ENCODE data around the gene CDCA4.
"Not testable (repeated sequence)": the region's sequence is repeated elsewhere in the genome, so short reads cannot be mapped to it uniquely, and the experiment has no call there.

CDCA4 gene

GRCh38 chr14:105020815-105021655 lies at the start of gene CDCA4:
CDCA4 (minus strand) TSS chr14:105021083; CDS start chr14:105011929, 9,154 bp downstream.
- peak; percentile 100 for DNase-seq

- no peak for DNase-seq
Observed at GRCh38 chr14:105069871-105070759, 49.2 kb upstream of the CDCA4 start.

- DNase-seq: no peak
Observed at GRCh38 chr14:105069522-105069870, 48.6 kb upstream of the CDCA4 start.

GRCh38 chr14:105068818-105069217 lies 47.9 kb upstream of the CDCA4 start:
- DNase-seq: no peak

GRCh38 chr14:105067969-105068301 lies 47.1 kb upstream of the CDCA4 start:
- no peak for DNase-seq

GRCh38 chr14:105067140-105067968 lies 46.5 kb upstream of the CDCA4 start:
- no peak for DNase-seq

- no peak for DNase-seq
Observed at GRCh38 chr14:105066240-105067071, 45.6 kb upstream of the CDCA4 start.

GRCh38 chr14:105065280-105066228 lies 44.7 kb upstream of the CDCA4 start, which contains the start of gene GPR132:
GPR132 (minus strand) TSS chr14:105065430; CDS start chr14:105055420, 10,010 bp downstream.
- DNase-seq: no peak

GRCh38 chr14:105064721-105065143 lies 43.8 kb upstream of the CDCA4 start:
- DNase-seq: no peak

- no peak for DNase-seq
Observed at GRCh38 chr14:105064001-105064400, 43.1 kb upstream of the CDCA4 start.

- not testable (repeated sequence) for DNase-seq
Observed at GRCh38 chr14:105063506-105063905, 42.6 kb upstream of the CDCA4 start.

- DNase-seq: no peak
Observed at GRCh38 chr14:105063056-105063455, 42.2 kb upstream of the CDCA4 start.

GRCh38 chr14:105062048-105062433 lies 41.2 kb upstream of the CDCA4 start:
- DNase-seq: no peak

- no peak for DNase-seq
Observed at GRCh38 chr14:105061428-105062047, 40.7 kb upstream of the CDCA4 start.

GRCh38 chr14:105060751-105061427 lies 40.0 kb upstream of the CDCA4 start:
- no peak for DNase-seq

GRCh38 chr14:105059925-105060565 lies 39.2 kb upstream of the CDCA4 start:
- DNase-seq: no peak

- peak; percentile 43 to 78 for DNase-seq
Observed at GRCh38 chr14:105059035-105059924, 38.4 kb upstream of the CDCA4 start.

GRCh38 chr14:105058521-105059034 lies 37.7 kb upstream of the CDCA4 start:
- DNase-seq: peak; percentile 41 to 78

All from NCI-H524 (cell line).